H1 (cell line): Measurements from ENCODE around the gene ADCY5. TPM values are rescaled to one million over a fixed set of nuclear protein-coding genes. Genes with fewer than 3 reads are reported as not detected.

Source experiments
- CTCF ChIA-PET: fragments of 300-600 bp; sonication (Branson Sonifier 250); formaldehyde crosslinking; loops from one replicate; lab custom pipeline; 2021; ENCODE audit not compliant: partially characterized antibody; lab: Charles Lee
- POLR2A ChIA-PET: fragments of 300-600 bp; sonication (Branson Sonifier 250); formaldehyde crosslinking; loops from one replicate; lab custom pipeline; 2021; ENCODE audit warnings: inconsistent platforms; ENCODE audit not compliant: partially characterized antibody; lab: Charles Lee
- DNase-seq, 2 experiments: peaks; one replicate each; pipeline versions ENCODE4 v3.0.0 to v3.0.0-alpha.2; 2010 to 2022; ENCODE audit warnings: low spot score in 2 of 2, low read depth in 1 of 2, mixed read lengths in 1 of 2
- FAIRE-seq: peaks from 2 replicates; lab custom pipeline; 2011; peaks lifted over from hg19 to GRCh38; lab: Jason Lieb, UNC
- H2AFZ ChIP-seq: 2 replicates; pipeline ENCODE4 v1.8.1; 2012; ENCODE audit warnings: low read length, inconsistent platforms
- H2AK5ac ChIP-seq: 2 replicates; pipeline ENCODE4 v1.6.1; 2013; ENCODE audit warnings: low read depth, low read length
- H2BK120ac ChIP-seq: replicated peaks from 2 replicates; pipeline ENCODE3; 2013; ENCODE audit warnings: low read depth, low read length, inconsistent platforms
- H2BK12ac ChIP-seq: 2 replicates; pipeline ENCODE4 v1.6.1; 2013; ENCODE audit warnings: low read depth, low read length
- H2BK15ac ChIP-seq: 2 replicates; pipeline ENCODE4 v1.6.1; 2013; ENCODE audit warnings: low read length
- H2BK20ac ChIP-seq: 2 replicates; pipeline ENCODE4 v1.6.1; 2013; ENCODE audit warnings: low read length
- H2BK5ac ChIP-seq: 2 replicates; pipeline ENCODE4 v1.6.1; 2013; ENCODE audit warnings: low read depth, low read length
- H3K14ac ChIP-seq: 2 replicates; pipeline ENCODE4 v1.6.1; 2013; ENCODE audit warnings: inconsistent platforms; ENCODE audit not compliant: insufficient read length
- H3K18ac ChIP-seq: 2 replicates; pipeline ENCODE4 v1.6.1; 2013; ENCODE audit warnings: low read length; ENCODE audit errors: extremely low read depth
- H3K23ac ChIP-seq: 2 replicates; pipeline ENCODE4 v1.6.1; 2013; ENCODE audit warnings: inconsistent platforms; ENCODE audit not compliant: insufficient read length
- H3K23me2 ChIP-seq: 2 replicates; pipeline ENCODE4 v1.6.1; 2013; ENCODE audit warnings: low read depth, low read length
- H3K27ac ChIP-seq: 2 replicates; pipeline ENCODE4 v1.6.1; 2011; ENCODE audit warnings: low read depth, low read length, inconsistent platforms
- H3K27me3 ChIP-seq, 4 experiments: replicated peaks in 1 of 4; 1 replicate in 1 of 4; 2 replicates in 3 of 4; pipeline versions ENCODE4 v1.6.1 to v1.8.1; 2011 to 2013; ENCODE audit warnings: low read length in 3 of 4, mild to moderate bottlenecking in 3 of 4, inconsistent platforms in 2 of 4, mixed read lengths in 2 of 4, moderate library complexity in 1 of 4; ENCODE audit not compliant: control insufficient read depth in 3 of 4, insufficient read depth in 3 of 4; ENCODE audit errors: extremely low read depth in 1 of 4
- H3K36me3 ChIP-seq, 4 experiments: 2 replicates each; pipeline versions ENCODE4 v1.6.1 to v1.8.1; 2011 to 2013; ENCODE audit warnings: mild to moderate bottlenecking in 4 of 4, low read length in 3 of 4, moderate library complexity in 2 of 4, control low read depth in 1 of 4, inconsistent platforms in 1 of 4; ENCODE audit not compliant: insufficient read depth in 4 of 4, control insufficient read depth in 2 of 4
- H3K4ac ChIP-seq: replicated peaks from 2 replicates; pipeline ENCODE3; 2013; ENCODE audit warnings: low read length, low read depth, mixed read lengths, inconsistent platforms; ENCODE audit not compliant: insufficient read length
- H3K4me1 ChIP-seq, 4 experiments: replicated peaks in 1 of 4; 1 replicate in 1 of 4; 2 replicates in 3 of 4; pipeline versions ENCODE4 v1.6.1 to v1.8.1; 2011 to 2013; ENCODE audit warnings: low read length in 3 of 4, inconsistent platforms in 2 of 4, mixed read lengths in 1 of 4; ENCODE audit not compliant: insufficient read depth in 4 of 4, control insufficient read depth in 3 of 4
- H3K4me2 ChIP-seq, 2 experiments: 2 replicates each; pipeline versions ENCODE4 v1.6.1 to v1.8.1; 2011 to 2013; ENCODE audit warnings: low read depth in 2 of 2, low read length in 2 of 2, control low read depth in 1 of 2, inconsistent platforms in 1 of 2, mild to moderate bottlenecking in 1 of 2; ENCODE audit not compliant: insufficient read depth in 1 of 2
- H3K4me3 ChIP-seq, 4 experiments: fragments of 200-600, 300-600 bp in 1 of 4; sonication (generic), shearing (Covaris generic), sonication (Bioruptor Twin) in 1 of 4; 2 replicates each; pipeline versions ENCODE4 v1.5.1 to v1.8.1; 2011 to 2016; ENCODE audit warnings: low read length in 4 of 4, low read depth in 3 of 4, control low read depth in 2 of 4, inconsistent platforms in 2 of 4, mild to moderate bottlenecking in 2 of 4, mixed read lengths in 1 of 4, moderate library complexity in 1 of 4; ENCODE audit not compliant: insufficient read depth in 2 of 4; ENCODE audit errors: extremely low read depth in 1 of 4
- H3K56ac ChIP-seq: replicated peaks from 2 replicates; pipeline ENCODE3; 2013; ENCODE audit warnings: low read depth, mild to moderate bottlenecking, mixed read lengths, low read length, inconsistent platforms; ENCODE audit not compliant: insufficient read length
- H3K79me1 ChIP-seq: 2 replicates; pipeline ENCODE4 v1.6.1; 2013; ENCODE audit warnings: low read depth, low read length, control low read depth
- H3K79me2 ChIP-seq, 2 experiments: 2 replicates each; pipeline versions ENCODE4 v1.6.1 to v1.8.1; 2012 to 2013; ENCODE audit warnings: low read length in 2 of 2, mild to moderate bottlenecking in 2 of 2, inconsistent platforms in 1 of 2; ENCODE audit not compliant: insufficient read depth in 2 of 2, control insufficient read depth in 1 of 2
- H3K9ac ChIP-seq, 4 experiments: replicated peaks in 1 of 4; 1 replicate in 1 of 4; 2 replicates in 3 of 4; pipeline versions ENCODE4 v1.6.1 to v1.8.1; 2011 to 2013; ENCODE audit warnings: low read depth in 3 of 4, low read length in 3 of 4, control low read depth in 2 of 4, mild to moderate bottlenecking in 2 of 4, moderate library complexity in 2 of 4, inconsistent platforms in 1 of 4; ENCODE audit errors: extremely low read depth in 1 of 4
- H3K9me3 ChIP-seq, 2 experiments: 2 replicates each; pipeline versions ENCODE4 v1.6.1 to v1.8.1; 2012 to 2013; ENCODE audit warnings: mild to moderate bottlenecking in 2 of 2, moderate library complexity in 2 of 2, control low read depth in 1 of 2, inconsistent platforms in 1 of 2, low read depth in 1 of 2, low read length in 1 of 2, mixed read lengths in 1 of 2; ENCODE audit not compliant: insufficient read depth in 2 of 2
- H4K20me1 ChIP-seq, 2 experiments: replicated peaks in 1 of 2; 2 replicates each; pipeline versions ENCODE3 to v1.8.1; 2011 to 2013; ENCODE audit warnings: inconsistent platforms in 2 of 2, low read length in 2 of 2, mild to moderate bottlenecking in 1 of 2; ENCODE audit not compliant: insufficient read depth in 2 of 2, control insufficient read depth in 1 of 2
- H4K5ac ChIP-seq: 2 replicates; pipeline ENCODE4 v1.6.1; 2013; ENCODE audit warnings: low read length, low read depth, mixed read lengths, inconsistent platforms; ENCODE audit not compliant: insufficient read length
- H4K8ac ChIP-seq: 2 replicates; pipeline ENCODE4 v1.8.0; 2013; ENCODE audit warnings: mild to moderate bottlenecking, moderate library complexity, low read length, inconsistent platforms; ENCODE audit not compliant: insufficient read depth; ENCODE audit errors: extremely low read depth
- H4K91ac ChIP-seq: replicated peaks from 2 replicates; pipeline ENCODE3; 2013; ENCODE audit warnings: low read length, mixed read lengths, inconsistent platforms; ENCODE audit not compliant: insufficient read length
- BCL11A ChIP-seq, 2 experiments: IDR thresholded peaks; one replicate each; pipeline ENCODE4 v1.6.1; 2011; ENCODE audit warnings: low read depth in 2 of 2, low read length in 2 of 2, mild to moderate bottlenecking in 2 of 2
- CHD2 ChIP-seq: IDR thresholded peaks from 2 replicates; pipeline ENCODE4 v1.6.1; 2012; ENCODE audit warnings: low read length, improper control_type of control experiment
- CTCF ChIP-seq, 3 experiments: IDR thresholded peaks; 1 replicate in 2 of 3; 2 replicates in 1 of 3; pipeline versions ENCODE4 v1.5.1 to v1.6.1; 2011; ENCODE audit warnings: low read length in 3 of 3, mild to moderate bottlenecking in 3 of 3, inconsistent platforms in 2 of 3, low read depth in 1 of 3, moderate library complexity in 1 of 3; ENCODE audit not compliant: insufficient read depth in 1 of 3; ENCODE audit errors: control extremely low read depth in 1 of 3
- HDAC2 ChIP-seq, 2 experiments: fragments of 300-600 bp in 1 of 2; sonication (generic) in 1 of 2; IDR thresholded peaks; 2 replicates each; pipeline ENCODE4 v1.6.1; 2011 to 2012; ENCODE audit warnings: low read depth in 2 of 2, low read length in 2 of 2, mild to moderate bottlenecking in 2 of 2, moderate library complexity in 2 of 2, borderline replicate concordance in 1 of 2, inconsistent platforms in 1 of 2
- HDAC6 ChIP-seq: IDR thresholded peaks from one replicate; pipeline ENCODE4 v1.7.1; 2012; ENCODE audit warnings: low read depth, mild to moderate bottlenecking, inconsistent platforms, low read length, moderate library complexity
- KDM5A ChIP-seq: fragments of 200-600 bp; IDR thresholded peaks from 2 replicates; pipeline ENCODE4 v1.7.1; 2012; ENCODE audit warnings: mild to moderate bottlenecking, low read length, inconsistent platforms, mixed read lengths
- POU5F1 ChIP-seq: IDR thresholded peaks from 2 replicates; pipeline ENCODE4 v1.6.1; 2011; ENCODE audit warnings: low read depth, mild to moderate bottlenecking, low read length, moderate library complexity
- RAD21 ChIP-seq, 2 experiments: IDR thresholded peaks in 1 of 2; conservative IDR thresholded peaks in 1 of 2; 2 replicates each; pipeline ENCODE4 v1.6.1; 2011; ENCODE audit warnings: low read depth in 2 of 2, low read length in 2 of 2, improper control_type of control experiment in 1 of 2, inconsistent platforms in 1 of 2, mild to moderate bottlenecking in 1 of 2, moderate library complexity in 1 of 2
- RFX5 ChIP-seq: IDR thresholded peaks from 2 replicates; pipeline ENCODE4 v1.6.1; 2011; ENCODE audit warnings: low read depth, low read length, improper control_type of control experiment, borderline replicate concordance
- USF2 ChIP-seq: IDR thresholded peaks from 2 replicates; pipeline ENCODE4 v1.6.1; 2011; ENCODE audit warnings: low read length, improper control_type of control experiment
- WGBS, 2 experiments: shearing (Covaris generic) in 1 of 2; methylation state at CpG; one replicate each; pipeline versions ENCODE4 v1.1.6 to v1.1.7; 2013 to 2015; ENCODE audit warnings: low lambda C conversion rate in 2 of 2, mixed read lengths in 2 of 2, inconsistent platforms in 1 of 2, low coverage in 1 of 2, missing lambda C conversion rate in 1 of 2; ENCODE audit not compliant: insufficient replicate concordance in 2 of 2, insufficient coverage in 1 of 2, insufficient read length in 1 of 2; ENCODE audit errors: extremely low coverage in 1 of 2, missing lambda C conversion rate in 1 of 2; 5-methylcytosine and 5-hydroxymethylcytosine counted together
- polyA plus RNA-seq, 7 experiments: library from polyadenylated mRNA; depleted of rRNA in 3 of 7; stranded (reverse) in 5 of 7; unstranded in 2 of 7; fragments of >200 nt in 5 of 7; fragments of 200-250 nt in 2 of 7; gene quantifications; 1 replicate in 5 of 7; 2 replicates in 1 of 7; 4 replicates in 1 of 7; pipeline versions ENCODE4 v1.2.1 to v1.2.3, GENCODE V29; 2011 to 2013; ENCODE audit warnings: missing spikeins in 2 of 7, mixed read lengths in 2 of 7
- total RNA-seq: library from RNA; stranded (reverse); fragmentation: NEBNext Ultra II Directional; extraction: Animal tissue kit (Norgen Biotek cat#: 25700); gene quantifications from 2 replicates; pipeline ENCODE4 v1.2.1, GENCODE V29; 2021

Gene ADCY5
- total and polyA plus RNA-seq, 2 of the 8 experiments (the other 6 are each of a cell fraction or from before 2014, with no cell fraction given), result 18.9 to 40.8 TPM

- Histone ChIP-seq H2AFZ (no peak overlapping the region), H2AK5ac (no peak overlapping the region), H3K27me3 (no peaks in the 10 kb centered on the region), H4K91ac (no peak overlapping the region), H4K8ac (no peak overlapping the region), H3K14ac (no peak overlapping the region), H2BK15ac (no peak overlapping the region), H3K4ac (no peak overlapping the region), H3K4me3 (no peak overlapping the region), H3K56ac (no peak overlapping the region), H2BK12ac (no peak overlapping the region), H4K20me1 (no peaks in the 10 kb centered on the region), H3K36me3 (no peaks in the 10 kb centered on the region; a peak in 1 of 8 replicates), H3K79me1 (no peaks in the 10 kb centered on the region), H3K23me2 (no peaks in the 10 kb centered on the region; the same call in 1 of the 2 replicates), H3K9me3 (no peaks in the 10 kb centered on the region), H3K4me1 (0 out of 7 replicates have a peak, but pooled peaks cover 0 to 3% (median 0%) of the 10 kb centered on the region in 4 experiments), H2BK120ac (no peak overlapping the region), H2BK20ac (no peak overlapping the region), H3K79me2 (no peaks in the 10 kb centered on the region), H3K18ac (no peak overlapping the region), H2BK5ac (no peak overlapping the region), H3K4me2 (no peak overlapping the region), H3K27ac (no peak overlapping the region), H4K5ac (no peak overlapping the region), H3K23ac (no peak overlapping the region), H3K9ac (no peak overlapping the region)
- WGBS, 2 experiments, result 84% methylated on average over 2 of the region's 2 CpGs; no CpG with 5 or more reads in 1 of the 2 experiments
- FAIRE-seq, result peak; percentile 32
- ChIA-PET POLR2A (no interaction called here), CTCF (no interaction called here)
- no peak for DNase-seq
- TF ChIP-seq HDAC6 (no peak), BCL11A (IDR thresholded peaks at IDR 0.05; ENCODE audit: low read depth in 2 of 2, low read length in 2 of 2) (no peak), CHD2 (no peak), CTCF (IDR thresholded peaks at IDR 0.05; ENCODE audit: control extremely low read depth in 1 of 3, insufficient read depth in 1 of 3, low read depth in 1 of 3, low read length in 3 of 3) (peak in 2 of 3 experiments; percentile 19 to 37; a peak in 1 of 4 replicates), POU5F1 (no peak), RFX5 (no peak), RAD21 (IDR thresholded peaks at IDR 0.05 in 1 of 2, conservative IDR thresholded peaks at IDR 0.05 in 1 of 2; ENCODE audit: low read depth in 2 of 2, low read length in 2 of 2) (peak; percentile 47 to 61), HDAC2 (IDR thresholded peaks at IDR 0.05; ENCODE audit: borderline replicate concordance in 1 of 2, low read depth in 2 of 2, low read length in 2 of 2) (no peak), KDM5A (no peak), USF2 (no peak)
These were observed 181.1 kb downstream of the ADCY5 start for GRCh38 chr3:123267821-123268220.
